ENCODE results near the gene SLC7A7.
"Not testable (repeated sequence)": the region's sequence is repeated elsewhere in the genome, so short reads cannot be mapped to it uniquely, and the experiment has no call there.

SLC7A7 gene

GRCh38 chr14:22780105-22780679 is 35.0 kb downstream of the SLC7A7 start:
- Histone ChIP-seq H3K9me3 (ENCODE audit: control insufficient read depth, low read length) (no peaks in the 10 kb centered on the region), H3K4me3 (ENCODE audit: low read depth, low read length) (no peak overlapping the region), H3K79me2 (no peaks in the 10 kb centered on the region), H2AFZ (peak overlapping the region; percentile 80), H3K4me1 (peaks cover 17% of the 10 kb centered on the region), H3K4me2 (ENCODE audit: low read length) (peak overlapping the region; percentile 18), H3K36me3 (ENCODE audit: control insufficient read depth, insufficient read depth, low read length) (no peaks in the 10 kb centered on the region), H3K27ac (peak overlapping the region; percentile 66), H3K9ac (no peak overlapping the region), H3K27me3 (ENCODE audit: control insufficient read depth, insufficient read depth, low read length) (no peaks in the 10 kb centered on the region)
- TF ChIP-seq CTCF (IDR thresholded peaks at IDR 0.05), result no peak

- no peak overlapping the region for H3K4me3 ChIP-seq (ENCODE audit: low read depth, low read length)
- H3K27me3 ChIP-seq (ENCODE audit: control insufficient read depth, insufficient read depth, low read length), result no peaks in the 10 kb centered on the region
- no peak overlapping the region for H3K4me2 ChIP-seq (ENCODE audit: low read length)
- no peak overlapping the region for H2AFZ ChIP-seq
- TF ChIP-seq CTCF (IDR thresholded peaks at IDR 0.05), result no peak
- H3K9me3 ChIP-seq (ENCODE audit: control insufficient read depth, low read length), result no peaks in the 10 kb centered on the region
- H3K9ac ChIP-seq, result no peak overlapping the region
- no peaks in the 10 kb centered on the region for H3K36me3 ChIP-seq (ENCODE audit: control insufficient read depth, insufficient read depth, low read length)
- H3K79me2 ChIP-seq, result no peaks in the 10 kb centered on the region
- peaks cover 17% of the 10 kb centered on the region for H3K4me1 ChIP-seq
- H3K27ac ChIP-seq, result no peak overlapping the region
Observed at GRCh38 chr14:22778084-22778483, 37.2 kb downstream of the SLC7A7 start.

GRCh38 chr14:22776849-22777248 is 38.4 kb downstream of the SLC7A7 start:
- not testable (repeated sequence) for H3K36me3 ChIP-seq (ENCODE audit: control insufficient read depth, insufficient read depth, low read length); H3K9ac ChIP-seq; H2AFZ ChIP-seq; H3K79me2 ChIP-seq; H3K27me3 ChIP-seq (ENCODE audit: control insufficient read depth, insufficient read depth, low read length); H3K9me3 ChIP-seq (ENCODE audit: control insufficient read depth, low read length); H3K4me2 ChIP-seq (ENCODE audit: low read length); H3K4me3 ChIP-seq (ENCODE audit: low read depth, low read length); H3K27ac ChIP-seq
- peaks cover 17% of the 10 kb centered on the region for H3K4me1 ChIP-seq

GRCh38 chr14:22776215-22776614 is 39.0 kb downstream of the SLC7A7 start:
- no peak for TF ChIP-seq CTCF (IDR thresholded peaks at IDR 0.05)
- H2AFZ ChIP-seq, result no peak overlapping the region

GRCh38 chr14:22774011-22774706 is 41.1 kb downstream of the SLC7A7 start:
- Histone ChIP-seq H3K36me3 (ENCODE audit: control insufficient read depth, insufficient read depth, low read length) (no peaks in the 10 kb centered on the region), H3K27ac (no peak overlapping the region), H3K4me1 (peaks cover 9% of the 10 kb centered on the region), H3K79me2 (no peaks in the 10 kb centered on the region), H3K9ac (no peak overlapping the region), H2AFZ (no peak overlapping the region), H3K9me3 (ENCODE audit: control insufficient read depth, low read length) (no peaks in the 10 kb centered on the region), H3K27me3 (ENCODE audit: control insufficient read depth, insufficient read depth, low read length) (no peaks in the 10 kb centered on the region), H3K4me2 (ENCODE audit: low read length) (no peak overlapping the region), H3K4me3 (ENCODE audit: low read depth, low read length) (no peak overlapping the region)
- TF ChIP-seq CTCF (IDR thresholded peaks at IDR 0.05), result no peak

More at GRCh38 chr14:22776215-22776614, 39.0 kb downstream of the SLC7A7 start:
- Histone ChIP-seq H3K27ac (no peak overlapping the region), H3K9ac (no peak overlapping the region), H3K4me2 (ENCODE audit: low read length) (no peak overlapping the region), H3K4me1 (peaks cover 11% of the 10 kb centered on the region), H3K27me3 (ENCODE audit: control insufficient read depth, insufficient read depth, low read length) (no peaks in the 10 kb centered on the region), H3K9me3 (ENCODE audit: control insufficient read depth, low read length) (no peaks in the 10 kb centered on the region), H3K36me3 (ENCODE audit: control insufficient read depth, insufficient read depth, low read length) (no peaks in the 10 kb centered on the region), H3K79me2 (no peaks in the 10 kb centered on the region), H3K4me3 (ENCODE audit: low read depth, low read length) (no peak overlapping the region)

Measured in parathyroid adenoma (tissue), 2 donors.